NT2/D1 (cell line): ENCODE measurements around the gene LIPF.

Experiments used
- SUZ12 ChIP-seq: IDR thresholded peaks from 2 replicates; pipeline ENCODE4 v1.6.1; 2011; ENCODE audit not compliant: insufficient read length, insufficient read depth; ENCODE audit errors: extremely low read depth
- YY1 ChIP-seq: IDR thresholded peaks from 2 replicates; pipeline ENCODE4 v1.6.1; 2011; ENCODE audit not compliant: insufficient read length, insufficient read depth
- ZNF274 ChIP-seq: IDR thresholded peaks from 2 replicates; pipeline ENCODE4 v1.6.1; 2011; ENCODE audit warnings: mild to moderate bottlenecking, low read depth, low read length

DNA sequence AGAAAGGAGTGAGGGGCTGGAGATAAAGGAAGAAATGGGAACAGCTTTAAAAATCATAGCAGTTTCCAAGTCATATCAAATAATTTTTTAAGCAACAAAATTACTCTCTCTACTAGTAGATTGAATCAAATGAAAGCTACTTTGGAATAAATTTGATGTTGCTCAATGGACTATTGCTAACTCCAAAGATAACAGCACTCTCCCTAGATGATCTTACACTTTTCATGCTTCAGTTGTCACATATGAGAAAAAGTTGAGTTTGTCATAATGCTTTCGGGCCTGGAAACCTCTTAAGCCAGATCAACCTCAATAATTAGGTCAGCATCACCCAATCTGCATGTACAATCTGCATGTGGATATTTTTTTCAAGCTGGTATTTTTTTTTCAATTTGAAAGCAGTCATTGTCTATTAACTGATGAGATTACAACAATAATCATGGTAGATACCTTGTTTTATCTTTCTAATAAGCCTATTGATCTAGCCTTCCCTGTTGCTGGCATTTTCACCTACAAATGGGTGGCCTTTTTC is 46.4 kb upstream of the LIPF start:
- TF ChIP-seq YY1 (no peak), ZNF274 (no peak), SUZ12 (no peak)
